Measurements from ENCODE around the gene RPL39. TPM values are rescaled to one million over a fixed set of nuclear protein-coding genes. Genes with fewer than 3 reads are reported as not detected.
A peak's percentile ranks its signal among the peaks of the same experiment; 100 is the strongest.

The RPL39 gene
- 100 to 1,000 TPM; 623 TPM for total RNA-seq
- 1,000 to 10,000 TPM in 1 of 2 donors, 100 to 1,000 TPM in 1; 657 to 2,860 TPM for polyA plus RNA-seq

DNA sequence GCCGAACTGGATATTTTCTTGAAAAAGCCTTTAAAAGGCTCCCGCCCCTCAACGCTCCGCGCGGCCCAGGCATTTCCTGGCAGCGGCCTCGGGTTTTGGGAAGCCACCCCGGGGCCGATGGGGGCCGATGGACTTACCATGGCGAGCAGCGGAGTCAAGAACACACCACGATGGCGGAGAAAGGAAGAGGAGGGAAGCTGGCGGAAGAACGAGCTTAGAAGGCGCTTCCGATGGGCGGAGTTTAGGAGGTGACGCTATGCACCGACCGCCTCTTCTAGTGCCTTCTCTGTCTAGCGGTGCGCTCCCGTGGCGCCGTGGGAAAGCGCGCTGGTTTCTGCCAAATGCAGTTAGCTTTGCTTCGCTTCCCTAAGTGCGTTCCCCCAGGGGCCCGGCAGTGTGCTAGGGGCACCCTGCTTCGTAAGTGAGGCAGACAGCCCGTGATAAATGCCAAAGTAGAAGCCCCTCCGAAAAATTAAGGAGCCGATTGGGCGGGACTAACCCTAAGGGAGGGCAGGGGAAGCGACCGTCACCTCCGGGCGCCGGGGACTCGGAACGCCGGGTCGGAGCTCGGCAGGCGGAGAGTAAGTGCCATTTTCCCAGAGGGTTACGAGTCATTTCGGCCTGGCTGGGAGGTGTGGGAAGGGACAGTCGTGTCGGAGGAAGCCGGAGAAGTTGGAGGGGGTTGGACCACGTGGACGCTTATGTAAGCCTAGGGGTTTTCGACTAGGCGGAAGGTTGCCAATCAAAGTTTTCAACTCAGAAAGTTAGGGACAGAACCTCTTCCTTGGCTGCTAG is at the start of gene RPL39:
Gene RPL39 (minus strand): TSS at position 194 of the 795 bp plus-strand sequence. CDS start 54 bp downstream, at position 140.
- peak; percentile 78 for DNase-seq (ENCODE audit: low spot score)
- Histone ChIP-seq H3K4me1 (ENCODE audit: control insufficient read depth in 4 of 4, insufficient read depth in 4 of 4, low read length in 3 of 4) (peaks cover 0 to 15% (median 12%) of the 10 kb centered on the region in 4 donors), H3K27ac (ENCODE audit: low read depth in 1 of 2, low read length in 2 of 2) (peak within 1 kb of the TSS; percentile 97 to 99), H3K9ac (ENCODE audit: low read depth in 1 of 2, low read length in 2 of 2) (peak within 1 kb of the TSS; percentile 88 to 97), H3K9me3 (ENCODE audit: control insufficient read depth in 4 of 4, low read length in 3 of 4) (no peaks in the 10 kb centered on the region), H3K36me3 (ENCODE audit: control insufficient read depth in 4 of 4, insufficient read depth in 3 of 4, low read depth in 1 of 4, low read length in 3 of 4) (peaks cover 4 to 12% (median 8%) of the 10 kb centered on the region in 4 donors), H3K27me3 (ENCODE audit: control insufficient read depth in 4 of 4, insufficient read depth in 4 of 4, low read length in 3 of 4) (peaks cover 0 to 3% (median 0%) of the 10 kb centered on the region in 4 donors), H3K4me3 (ENCODE audit: low read depth in 1 of 3, low read length in 3 of 3) (peak within 1 kb of the TSS; percentile 66 to 84 (median 81))
- under 1% methylated on average over 58 of the region's 58 CpGs for WGBS
- TF ChIP-seq YY1 (IDR thresholded peaks at IDR 0.05) (peak; percentile 86), RXRA (IDR thresholded peaks at IDR 0.05) (peak; percentile 4 to 7), SP1 (IDR thresholded peaks at IDR 0.05) (peak; percentile 32), JUND (IDR thresholded peaks at IDR 0.05) (peak in 1 of 2 donors; percentile 8), FOXA2 (IDR thresholded peaks at IDR 0.05) (no peak), HNF4A (conservative IDR thresholded peaks at IDR 0.05) (no peak), TAF1 (conservative IDR thresholded peaks at IDR 0.05) (peak; percentile 94), EGR1 (IDR thresholded peaks at IDR 0.05; ENCODE audit: low read depth in 2 of 2) (no peak), HNF4G (IDR thresholded peaks at IDR 0.05) (no peak), FOXA1 (IDR thresholded peaks at IDR 0.05) (no peak), RAD21 (IDR thresholded peaks at IDR 0.05) (no peak), GABPA (IDR thresholded peaks at IDR 0.05 in 1 of 2, conservative IDR thresholded peaks at IDR 0.05 in 1 of 2) (peak in 1 of 2 donors; percentile 48)
- TF ChIP-seq, protein P1, sequence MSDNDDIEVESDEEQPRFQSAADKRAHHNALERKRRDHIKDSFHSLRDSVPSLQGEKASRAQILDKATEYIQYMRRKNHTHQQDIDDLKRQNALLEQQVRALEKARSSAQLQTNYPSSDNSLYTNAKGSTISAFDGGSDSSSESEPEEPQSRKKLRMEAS (IDR thresholded peaks at IDR 0.05) = no peak
- TF ChIP-seq, protein P2, sequence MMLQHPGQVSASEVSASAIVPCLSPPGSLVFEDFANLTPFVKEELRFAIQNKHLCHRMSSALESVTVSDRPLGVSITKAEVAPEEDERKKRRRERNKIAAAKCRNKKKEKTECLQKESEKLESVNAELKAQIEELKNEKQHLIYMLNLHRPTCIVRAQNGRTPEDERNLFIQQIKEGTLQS (IDR thresholded peaks at IDR 0.05) = no peak
- TF ChIP-seq, protein P3, sequence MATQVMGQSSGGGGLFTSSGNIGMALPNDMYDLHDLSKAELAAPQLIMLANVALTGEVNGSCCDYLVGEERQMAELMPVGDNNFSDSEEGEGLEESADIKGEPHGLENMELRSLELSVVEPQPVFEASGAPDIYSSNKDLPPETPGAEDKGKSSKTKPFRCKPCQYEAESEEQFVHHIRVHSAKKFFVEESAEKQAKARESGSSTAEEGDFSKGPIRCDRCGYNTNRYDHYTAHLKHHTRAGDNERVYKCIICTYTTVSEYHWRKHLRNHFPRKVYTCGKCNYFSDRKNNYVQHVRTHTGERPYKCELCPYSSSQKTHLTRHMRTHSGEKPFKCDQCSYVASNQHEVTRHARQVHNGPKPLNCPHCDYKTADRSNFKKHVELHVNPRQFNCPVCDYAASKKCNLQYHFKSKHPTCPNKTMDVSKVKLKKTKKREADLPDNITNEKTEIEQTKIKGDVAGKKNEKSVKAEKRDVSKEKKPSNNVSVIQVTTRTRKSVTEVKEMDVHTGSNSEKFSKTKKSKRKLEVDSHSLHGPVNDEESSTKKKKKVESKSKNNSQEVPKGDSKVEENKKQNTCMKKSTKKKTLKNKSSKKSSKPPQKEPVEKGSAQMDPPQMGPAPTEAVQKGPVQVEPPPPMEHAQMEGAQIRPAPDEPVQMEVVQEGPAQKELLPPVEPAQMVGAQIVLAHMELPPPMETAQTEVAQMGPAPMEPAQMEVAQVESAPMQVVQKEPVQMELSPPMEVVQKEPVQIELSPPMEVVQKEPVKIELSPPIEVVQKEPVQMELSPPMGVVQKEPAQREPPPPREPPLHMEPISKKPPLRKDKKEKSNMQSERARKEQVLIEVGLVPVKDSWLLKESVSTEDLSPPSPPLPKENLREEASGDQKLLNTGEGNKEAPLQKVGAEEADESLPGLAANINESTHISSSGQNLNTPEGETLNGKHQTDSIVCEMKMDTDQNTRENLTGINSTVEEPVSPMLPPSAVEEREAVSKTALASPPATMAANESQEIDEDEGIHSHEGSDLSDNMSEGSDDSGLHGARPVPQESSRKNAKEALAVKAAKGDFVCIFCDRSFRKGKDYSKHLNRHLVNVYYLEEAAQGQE (IDR thresholded peaks at IDR 0.05) = peak; percentile 94
- TF ChIP-seq, protein P4, sequence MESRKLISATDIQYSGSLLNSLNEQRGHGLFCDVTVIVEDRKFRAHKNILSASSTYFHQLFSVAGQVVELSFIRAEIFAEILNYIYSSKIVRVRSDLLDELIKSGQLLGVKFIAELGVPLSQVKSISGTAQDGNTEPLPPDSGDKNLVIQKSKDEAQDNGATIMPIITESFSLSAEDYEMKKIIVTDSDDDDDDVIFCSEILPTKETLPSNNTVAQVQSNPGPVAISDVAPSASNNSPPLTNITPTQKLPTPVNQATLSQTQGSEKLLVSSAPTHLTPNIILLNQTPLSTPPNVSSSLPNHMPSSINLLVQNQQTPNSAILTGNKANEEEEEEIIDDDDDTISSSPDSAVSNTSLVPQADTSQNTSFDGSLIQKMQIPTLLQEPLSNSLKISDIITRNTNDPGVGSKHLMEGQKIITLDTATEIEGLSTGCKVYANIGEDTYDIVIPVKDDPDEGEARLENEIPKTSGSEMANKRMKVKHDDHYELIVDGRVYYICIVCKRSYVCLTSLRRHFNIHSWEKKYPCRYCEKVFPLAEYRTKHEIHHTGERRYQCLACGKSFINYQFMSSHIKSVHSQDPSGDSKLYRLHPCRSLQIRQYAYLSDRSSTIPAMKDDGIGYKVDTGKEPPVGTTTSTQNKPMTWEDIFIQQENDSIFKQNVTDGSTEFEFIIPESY (IDR thresholded peaks at IDR 0.05) = no peak
- TF ChIP-seq, protein P5, sequence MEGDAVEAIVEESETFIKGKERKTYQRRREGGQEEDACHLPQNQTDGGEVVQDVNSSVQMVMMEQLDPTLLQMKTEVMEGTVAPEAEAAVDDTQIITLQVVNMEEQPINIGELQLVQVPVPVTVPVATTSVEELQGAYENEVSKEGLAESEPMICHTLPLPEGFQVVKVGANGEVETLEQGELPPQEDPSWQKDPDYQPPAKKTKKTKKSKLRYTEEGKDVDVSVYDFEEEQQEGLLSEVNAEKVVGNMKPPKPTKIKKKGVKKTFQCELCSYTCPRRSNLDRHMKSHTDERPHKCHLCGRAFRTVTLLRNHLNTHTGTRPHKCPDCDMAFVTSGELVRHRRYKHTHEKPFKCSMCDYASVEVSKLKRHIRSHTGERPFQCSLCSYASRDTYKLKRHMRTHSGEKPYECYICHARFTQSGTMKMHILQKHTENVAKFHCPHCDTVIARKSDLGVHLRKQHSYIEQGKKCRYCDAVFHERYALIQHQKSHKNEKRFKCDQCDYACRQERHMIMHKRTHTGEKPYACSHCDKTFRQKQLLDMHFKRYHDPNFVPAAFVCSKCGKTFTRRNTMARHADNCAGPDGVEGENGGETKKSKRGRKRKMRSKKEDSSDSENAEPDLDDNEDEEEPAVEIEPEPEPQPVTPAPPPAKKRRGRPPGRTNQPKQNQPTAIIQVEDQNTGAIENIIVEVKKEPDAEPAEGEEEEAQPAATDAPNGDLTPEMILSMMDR (IDR thresholded peaks at IDR 0.05; ENCODE audit: low read depth, low read length, missing input control) = no peak

Measured in liver (tissue), 9 donors.